ENCODE measurements around the gene APOBEC3A. TPM values are rescaled to one million over a fixed set of nuclear protein-coding genes. Genes with fewer than 3 reads are reported as not detected.
"Not testable (repeated sequence)": the region's sequence is repeated elsewhere in the genome, so short reads cannot be mapped to it uniquely, and the experiment has no call there.

APOBEC3A gene
- total and polyA plus RNA-seq, 3 experiments from 2014 or later = not detected

- H3K36me3 Mint-ChIP-seq; H3K4me3 ChIP-seq (ENCODE audit: low read length); H3K4me1 ChIP-seq (ENCODE audit: insufficient read depth, low read length); POLR2A ChIA-PET; H3K27me3 ChIP-seq (ENCODE audit: insufficient read depth, low read length, poor library complexity, severe bottlenecking); H3K36me3 ChIP-seq (ENCODE audit: insufficient read depth, low read length); H3K27ac ChIP-seq (ENCODE audit: low read depth, low read length); H3K9me3 ChIP-seq (ENCODE audit: low read length); H3K27me3 Mint-ChIP-seq; H3K9me3 Mint-ChIP-seq; DNase-seq: not testable (repeated sequence)
- peak overlapping the region in 2 of 8 donors; percentile 27 to 48 for H3K27ac Mint-ChIP-seq
- H3K4me1 Mint-ChIP-seq = peaks cover 13 to 15% (median 14%) of the 10 kb centered on the region in 3 donors
- peak overlapping the region in 1 of 7 donors; percentile 52 for H3K4me3 Mint-ChIP-seq
- CTCF ChIA-PET = interaction anchor here (1.4 to 4.1 kb wide), 4 partner anchors 8 to 163 kb away, joined by 3 to 18 read pairs (median 4); no protein-coding TSS in a partner anchor
Measured at GRCh38 chr22:39008271-39008850, 51.0 kb downstream of the APOBEC3A start.

GRCh38 chr22:39010946-39011345 is 53.5 kb downstream of the APOBEC3A start:
- ChIA-PET POLR2A (interaction anchor here (0.6 kb wide), 1 partner anchor 104 kb away, joined by 3 read pairs; no protein-coding TSS in a partner anchor), CTCF (interaction anchor here (2.1 kb wide), 1 partner anchor 107 kb away, joined by 6 read pairs; no protein-coding TSS in a partner anchor)
- Mint-ChIP-seq H3K27me3 (peaks cover 0 to 1% of the 10 kb centered on the region in 2 donors), H3K36me3 (peaks cover 0 to 12% (median 0%) of the 10 kb centered on the region in 3 donors), H3K4me3 (peak overlapping the region in 1 of 7 donors; percentile 20), H3K27ac (no peak overlapping the region), H3K9me3 (no peaks in the 10 kb centered on the region), H3K4me1 (peaks cover 29 to 30% (median 30%) of the 10 kb centered on the region in 3 donors)
- no peaks in the 10 kb centered on the region for H3K27me3 ChIP-seq (ENCODE audit: insufficient read depth, low read length, poor library complexity, severe bottlenecking)
- DNase-seq = no peak
- H3K36me3 ChIP-seq (ENCODE audit: insufficient read depth, low read length) = no peaks in the 10 kb centered on the region
- no peak overlapping the region for H3K27ac ChIP-seq (ENCODE audit: low read depth, low read length)
- no peaks in the 10 kb centered on the region for H3K9me3 ChIP-seq (ENCODE audit: low read length)
- peaks cover 16% of the 10 kb centered on the region for H3K4me1 ChIP-seq (ENCODE audit: insufficient read depth, low read length)
- H3K4me3 ChIP-seq (ENCODE audit: low read length) = no peak overlapping the region

Other genes starting within 250 kb of the APOBEC3A start
- gene SUN2, start 201.6 kb upstream of the APOBEC3A start, total RNA-seq = 100 to 1,000 TPM; 168 to 185 TPM
- 753 TPM for gene SUN2, start 201.6 kb upstream of the APOBEC3A start, polyA plus RNA-seq
- gene DNAL4, start 163.5 kb upstream of the APOBEC3A start, total RNA-seq = 1 to 10 TPM; 9.1 to 9.6 TPM
- gene DNAL4, start 163.5 kb upstream of the APOBEC3A start, polyA plus RNA-seq = 12.3 TPM
- gene NPTXR, start 113.6 kb upstream of the APOBEC3A start, total RNA-seq = 1 to 10 TPM; 5.9 to 6.3 TPM
- gene NPTXR, start 113.6 kb upstream of the APOBEC3A start, polyA plus RNA-seq = 1.0 TPM
- 100 to 1,000 TPM; 159 to 171 TPM for gene CBX6, start 85.4 kb upstream of the APOBEC3A start, total RNA-seq
- gene CBX6, start 85.4 kb upstream of the APOBEC3A start, polyA plus RNA-seq = 10.8 TPM
- 1 to 10 TPM; 6.7 to 7.3 TPM for gene APOBEC3B, start 24.7 kb downstream of the APOBEC3A start, total RNA-seq
- 0.55 TPM for gene APOBEC3B, start 24.7 kb downstream of the APOBEC3A start, polyA plus RNA-seq
- 100 to 1,000 TPM; 133 to 138 TPM for gene APOBEC3C, start 56.6 kb downstream of the APOBEC3A start, total RNA-seq
- gene APOBEC3C, start 56.6 kb downstream of the APOBEC3A start, polyA plus RNA-seq = 255 TPM
- 10 to 100 TPM; 40.8 to 41.3 TPM for gene APOBEC3D, start 63.5 kb downstream of the APOBEC3A start, total RNA-seq
- 20.1 TPM for gene APOBEC3D, start 63.5 kb downstream of the APOBEC3A start, polyA plus RNA-seq
- 10 to 100 TPM; 28.4 to 30.1 TPM for gene APOBEC3F, start 83.3 kb downstream of the APOBEC3A start, total RNA-seq
- 20.5 TPM for gene APOBEC3F, start 83.3 kb downstream of the APOBEC3A start, polyA plus RNA-seq
- 100 to 1,000 TPM; 158 to 165 TPM for gene APOBEC3G, start 119.7 kb downstream of the APOBEC3A start, total RNA-seq
- gene APOBEC3G, start 119.7 kb downstream of the APOBEC3A start, polyA plus RNA-seq = 256 TPM
- gene APOBEC3H, start 139.6 kb downstream of the APOBEC3A start, total RNA-seq = 10 to 100 TPM; 10.8 to 11.0 TPM
- gene APOBEC3H, start 139.6 kb downstream of the APOBEC3A start, polyA plus RNA-seq = 11.7 TPM
- gene CBX7, start 195.1 kb downstream of the APOBEC3A start, total RNA-seq = 10 to 100 TPM; 26.1 to 26.4 TPM
- gene CBX7, start 195.1 kb downstream of the APOBEC3A start, polyA plus RNA-seq = 29.7 TPM

Data from CD8-positive, alpha-beta memory T cell (primary cell).